Measurements from ENCODE around the gene PDGFD.

Gene PDGFD

DNA sequence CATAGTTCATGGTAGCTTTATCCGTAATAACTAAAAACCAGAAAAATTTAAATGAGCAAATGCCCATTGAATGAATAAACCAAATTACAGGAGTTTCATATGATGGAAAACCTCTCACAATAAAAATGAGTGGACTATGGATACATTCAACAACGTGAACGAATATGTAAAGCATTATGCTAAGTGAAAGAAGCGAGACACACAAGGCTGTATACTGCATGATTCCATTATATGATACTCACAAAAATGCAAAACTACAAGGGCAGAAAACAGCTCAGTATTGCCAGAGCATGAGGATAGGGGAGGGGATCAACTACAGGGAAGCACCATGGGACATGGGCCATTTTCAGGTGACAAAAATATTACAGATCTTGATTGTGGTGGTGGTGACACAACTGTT, 105.3 kb downstream of the PDGFD start:
- in situ Hi-C loops (cut with HindIII; ENCODE audit: low sequenced_read_pairs), result no loop called here
- no peak overlapping the region for H3K4me3 ChIP-seq (ENCODE audit: low read depth, low read length)
- DNase-seq (ENCODE audit: low read depth, low spot score), result no peak
- TF ChIP-seq, protein P1, sequence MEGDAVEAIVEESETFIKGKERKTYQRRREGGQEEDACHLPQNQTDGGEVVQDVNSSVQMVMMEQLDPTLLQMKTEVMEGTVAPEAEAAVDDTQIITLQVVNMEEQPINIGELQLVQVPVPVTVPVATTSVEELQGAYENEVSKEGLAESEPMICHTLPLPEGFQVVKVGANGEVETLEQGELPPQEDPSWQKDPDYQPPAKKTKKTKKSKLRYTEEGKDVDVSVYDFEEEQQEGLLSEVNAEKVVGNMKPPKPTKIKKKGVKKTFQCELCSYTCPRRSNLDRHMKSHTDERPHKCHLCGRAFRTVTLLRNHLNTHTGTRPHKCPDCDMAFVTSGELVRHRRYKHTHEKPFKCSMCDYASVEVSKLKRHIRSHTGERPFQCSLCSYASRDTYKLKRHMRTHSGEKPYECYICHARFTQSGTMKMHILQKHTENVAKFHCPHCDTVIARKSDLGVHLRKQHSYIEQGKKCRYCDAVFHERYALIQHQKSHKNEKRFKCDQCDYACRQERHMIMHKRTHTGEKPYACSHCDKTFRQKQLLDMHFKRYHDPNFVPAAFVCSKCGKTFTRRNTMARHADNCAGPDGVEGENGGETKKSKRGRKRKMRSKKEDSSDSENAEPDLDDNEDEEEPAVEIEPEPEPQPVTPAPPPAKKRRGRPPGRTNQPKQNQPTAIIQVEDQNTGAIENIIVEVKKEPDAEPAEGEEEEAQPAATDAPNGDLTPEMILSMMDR (IDR thresholded peaks at IDR 0.05; ENCODE audit: low read depth, low read length), result no peak

DNA sequence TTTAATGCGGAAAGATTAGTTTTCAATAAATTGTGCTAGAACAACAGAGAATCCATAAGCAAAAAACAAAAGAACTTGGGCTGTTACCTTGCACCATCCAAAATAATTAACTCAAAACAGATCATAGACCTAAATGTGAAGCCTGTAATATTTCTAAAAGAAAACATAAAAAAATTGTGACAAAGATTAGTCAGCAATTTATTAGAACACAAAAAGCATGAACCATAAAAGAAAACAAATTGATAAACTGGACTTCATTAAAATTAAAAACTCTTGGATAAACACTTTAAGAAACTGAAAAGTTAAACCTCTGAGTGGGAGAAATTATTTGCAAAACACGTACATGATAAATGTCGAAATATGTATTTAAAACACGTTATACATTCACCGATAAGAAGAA, 106.0 kb downstream of the PDGFD start:
- DNase-seq (ENCODE audit: low read depth, low spot score), result no peak
- in situ Hi-C loops (cut with HindIII; ENCODE audit: low sequenced_read_pairs), result no loop called here
- no peak overlapping the region for H3K4me3 ChIP-seq (ENCODE audit: low read depth, low read length)
- TF ChIP-seq, protein P1 (IDR thresholded peaks at IDR 0.05; ENCODE audit: low read depth, low read length), result no peak

DNA sequence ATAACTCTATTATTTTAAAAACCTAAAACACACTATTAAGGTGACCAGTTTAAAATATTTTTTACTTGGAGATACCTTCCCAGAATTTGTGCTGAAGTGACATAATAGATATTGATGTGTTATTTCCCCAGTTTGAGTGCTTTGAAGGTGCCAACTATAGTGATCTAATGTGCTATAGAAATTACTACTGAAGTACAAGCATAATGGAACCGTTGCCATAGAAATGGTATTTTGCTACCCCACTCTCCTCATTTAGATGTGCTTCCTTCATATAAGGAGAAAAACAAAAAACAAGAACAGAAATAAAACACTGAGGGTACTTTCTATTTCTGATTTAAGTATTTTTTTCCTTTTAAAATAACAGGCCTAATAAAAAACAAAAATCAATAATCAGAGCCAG, 108.4 kb downstream of the PDGFD start:
- no peak overlapping the region for H3K4me3 ChIP-seq (ENCODE audit: low read depth, low read length)
- in situ Hi-C loops (cut with HindIII; ENCODE audit: low sequenced_read_pairs), result no loop called here
- TF ChIP-seq, protein P1 (IDR thresholded peaks at IDR 0.05; ENCODE audit: low read depth, low read length), result no peak
- DNase-seq (ENCODE audit: low read depth, low spot score), result no peak

DNA sequence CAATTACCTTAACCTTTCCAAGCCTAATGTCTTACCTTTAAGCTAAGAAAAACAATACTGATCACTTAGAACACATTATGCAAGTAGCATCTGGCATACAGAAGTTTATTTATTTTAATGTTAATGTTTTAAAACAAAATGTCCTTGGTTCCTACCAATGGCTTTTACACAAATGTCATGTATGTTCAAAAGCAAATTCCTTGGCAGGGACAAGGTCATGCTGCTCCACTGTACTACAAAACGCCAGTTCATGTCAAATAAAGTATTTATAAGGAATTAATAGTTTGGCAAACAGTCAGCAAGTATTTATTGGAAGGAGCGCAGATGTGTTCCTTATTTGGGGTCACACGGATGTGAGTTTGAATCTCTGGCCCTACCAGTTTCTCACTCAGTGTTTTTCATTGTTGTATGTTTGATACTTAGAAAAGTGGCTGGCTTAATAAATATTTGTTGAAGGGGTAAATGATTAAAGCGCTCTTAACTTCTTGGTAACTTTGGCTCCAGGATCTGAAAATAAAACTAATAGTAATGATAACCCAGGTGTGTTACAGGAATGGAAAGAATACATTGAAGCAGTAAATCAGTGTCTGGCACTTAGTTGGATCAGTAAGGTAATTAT, 108.9 kb downstream of the PDGFD start:
- in situ Hi-C loops (cut with HindIII; ENCODE audit: low sequenced_read_pairs), result no loop called here
- H3K4me3 ChIP-seq (ENCODE audit: low read depth, low read length), result no peak overlapping the region
- TF ChIP-seq, protein P1 (IDR thresholded peaks at IDR 0.05; ENCODE audit: low read depth, low read length), result no peak
- DNase-seq (ENCODE audit: low read depth, low spot score), result no peak

DNA sequence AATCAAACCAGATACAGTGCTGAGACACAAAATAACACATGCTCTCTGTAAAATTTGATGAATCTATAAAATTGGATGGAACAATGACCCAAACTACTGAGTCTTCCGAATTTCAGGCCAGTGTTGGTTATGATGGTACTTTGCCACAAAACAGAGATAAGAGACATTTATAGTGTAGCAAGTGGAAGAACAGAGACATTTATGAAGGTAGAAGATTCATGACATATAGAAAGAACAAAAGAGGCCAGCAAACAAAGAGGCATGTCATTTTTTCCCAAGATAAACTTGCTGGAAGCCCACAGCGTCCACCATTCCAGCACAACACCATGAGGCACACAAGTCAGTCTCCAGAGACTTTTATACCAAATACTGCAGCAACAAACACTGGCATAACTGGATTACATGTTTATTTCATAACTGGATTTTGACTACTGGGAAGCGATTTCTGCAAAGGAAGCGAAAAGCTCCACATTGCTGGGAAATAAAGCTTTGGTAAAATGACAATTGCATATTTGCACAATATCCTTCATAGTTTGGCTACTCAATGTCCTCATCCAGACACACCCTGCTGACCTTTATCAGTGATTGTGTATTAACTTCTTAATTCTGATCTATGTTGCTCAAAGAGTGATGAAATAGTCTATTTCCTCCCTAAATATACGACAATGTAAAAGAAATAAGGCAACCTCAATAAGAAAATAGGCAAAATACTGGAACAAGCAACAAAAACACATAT, 110.0 kb downstream of the PDGFD start:
- no peak for DNase-seq (ENCODE audit: low read depth, low spot score)
- no peak overlapping the region for H3K4me3 ChIP-seq (ENCODE audit: low read depth, low read length)
- TF ChIP-seq, protein P1 (IDR thresholded peaks at IDR 0.05; ENCODE audit: low read depth, low read length), result no peak
- in situ Hi-C loops (cut with HindIII; ENCODE audit: low sequenced_read_pairs), result no loop called here

DNA sequence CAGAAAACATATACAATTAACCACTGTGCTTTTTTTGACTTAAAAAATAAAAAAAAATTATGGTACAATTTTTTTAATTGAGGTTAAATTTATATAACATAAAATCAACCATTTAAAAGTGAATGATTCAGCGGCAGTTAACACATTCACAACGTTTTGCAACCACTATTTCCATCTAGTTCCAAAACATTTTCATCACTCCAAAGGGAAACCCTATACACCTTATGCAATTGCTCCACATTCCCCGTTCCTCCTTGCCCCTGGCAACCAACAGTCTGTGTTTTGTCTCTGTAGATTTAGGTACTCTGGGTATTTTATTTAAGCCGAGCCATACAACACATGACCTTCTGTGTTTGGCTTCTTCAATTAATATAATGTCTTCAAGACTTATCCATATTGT, 112.2 kb downstream of the PDGFD start:
- TF ChIP-seq, protein P1 (IDR thresholded peaks at IDR 0.05; ENCODE audit: low read depth, low read length), result no peak
- in situ Hi-C loops (cut with HindIII; ENCODE audit: low sequenced_read_pairs), result no loop called here
- no peak for DNase-seq (ENCODE audit: low read depth, low spot score)
- H3K4me3 ChIP-seq (ENCODE audit: low read depth, low read length), result no peak overlapping the region

Data from astrocyte of the spinal cord (primary cell).